Endothelial cell of umbilical vein (primary cell): ENCODE measurements around the gene GPANK1. TPM values are rescaled to one million over a fixed set of nuclear protein-coding genes. Genes with fewer than 3 reads are reported as not detected.

Experiments used
- BruUV-seq: library from RNA; stranded (reverse); fragments of 400-500 nt; replicated peaks from 2 replicates; lab custom pipeline; 2021; lab: Mats Ljungman, UMichigan
- CTCF ChIA-PET: fragments of 300-600, 350-600 bp; sonication (Branson Sonifier 250); formaldehyde crosslinking; loops from one replicate; lab custom pipeline; 2021; ENCODE audit warnings: antibody characterized with exemption, inconsistent platforms; lab: Charles Lee
- POLR2A ChIA-PET: fragments of 300-600, 350-600 bp; sonication (Branson Sonifier 250); formaldehyde crosslinking; loops from one replicate; lab custom pipeline; 2021; ENCODE audit warnings: antibody characterized with exemption, inconsistent platforms; lab: Charles Lee
- DNase-seq: peaks from one replicate; pipeline ENCODE4 v3.0.0-alpha.2; 2011; ENCODE audit warnings: low read depth, low spot score
- FAIRE-seq: peaks from 2 replicates; lab custom pipeline; 2011; peaks lifted over from hg19 to GRCh38; lab: Jason Lieb, UNC
- H2AFZ ChIP-seq: 2 replicates; pipeline ENCODE4 v1.6.0; 2012; ENCODE audit warnings: low read depth, low read length, control low read depth, inconsistent platforms
- H3K27ac ChIP-seq: 2 replicates; pipeline ENCODE4 v1.5.1; 2011; ENCODE audit warnings: low read depth, mild to moderate bottlenecking, control low read depth, low read length, moderate library complexity; ENCODE audit not compliant: insufficient read depth
- H3K27me3 ChIP-seq, 2 experiments: 2 replicates each; pipeline versions ENCODE4 v1.6.0 to v1.6.1; 2011; ENCODE audit warnings: low read length in 2 of 2, mixed read lengths in 1 of 2; ENCODE audit not compliant: control insufficient read depth in 2 of 2, insufficient read depth in 2 of 2
- H3K36me3 ChIP-seq, 2 experiments: 2 replicates in 1 of 2; 3 replicates in 1 of 2; pipeline ENCODE4 v1.5.1; 2011; ENCODE audit warnings: low read length in 2 of 2, mild to moderate bottlenecking in 1 of 2, moderate library complexity in 1 of 2; ENCODE audit not compliant: control insufficient read depth in 2 of 2, insufficient read depth in 2 of 2; ENCODE audit errors: extremely low read depth in 1 of 2
- H3K4me1 ChIP-seq: 3 replicates; pipeline ENCODE4 v1.5.1; 2011; ENCODE audit warnings: mild to moderate bottlenecking, low read length; ENCODE audit not compliant: control insufficient read depth, insufficient read depth; ENCODE audit errors: extremely low read depth
- H3K4me2 ChIP-seq: 2 replicates; pipeline ENCODE4 v1.6.1; 2011; ENCODE audit warnings: low read length, control low read depth, mixed read lengths; ENCODE audit not compliant: insufficient read depth
- H3K4me3 ChIP-seq, 3 experiments: fragments of 200-600 bp in 1 of 3; sonication (generic), shearing (Covaris generic) in 1 of 3; replicated peaks in 1 of 3; 2 replicates each; pipeline ENCODE4 v1.5.1; 2011 to 2016; ENCODE audit warnings: control low read depth in 3 of 3, low read length in 3 of 3, mild to moderate bottlenecking in 2 of 3, inconsistent platforms in 1 of 3, low read depth in 1 of 3, moderate library complexity in 1 of 3; ENCODE audit not compliant: insufficient read depth in 1 of 3
- H3K79me2 ChIP-seq: 2 replicates; pipeline ENCODE4 v1.6.0; 2012; ENCODE audit warnings: low read length, inconsistent platforms; ENCODE audit not compliant: control insufficient read depth, insufficient read depth
- H3K9ac ChIP-seq: replicated peaks from 2 replicates; pipeline ENCODE3; 2011; ENCODE audit warnings: low read length, control low read depth; ENCODE audit not compliant: insufficient read depth; ENCODE audit errors: extremely low read depth
- H3K9me1 ChIP-seq: replicated peaks from 3 replicates; pipeline ENCODE4 v1.6.0; 2011; ENCODE audit warnings: mild to moderate bottlenecking, low read length; ENCODE audit not compliant: control insufficient read depth, insufficient read depth; ENCODE audit errors: extremely low read depth
- H3K9me3 ChIP-seq: replicated peaks from 2 replicates; pipeline ENCODE4 v1.5.1; 2012; ENCODE audit warnings: low read length, inconsistent platforms; ENCODE audit not compliant: control insufficient read depth, insufficient read depth
- H4K20me1 ChIP-seq: replicated peaks from 2 replicates; pipeline ENCODE3; 2011; ENCODE audit warnings: mild to moderate bottlenecking, low read length; ENCODE audit not compliant: control insufficient read depth, insufficient read depth; ENCODE audit errors: extremely low read depth
- CTCF ChIP-seq, 2 donors: IDR thresholded peaks; 1 replicate in 1 of 2; 2 replicates in 1 of 2; pipeline ENCODE4 v1.5.1; 2011; ENCODE audit warnings: low read length in 2 of 2, mild to moderate bottlenecking in 2 of 2, moderate library complexity in 2 of 2, control low read depth in 1 of 2, inconsistent platforms in 1 of 2, low read depth in 1 of 2; ENCODE audit not compliant: insufficient read depth in 1 of 2; ENCODE audit errors: extremely low read depth in 1 of 2
- EZH2 ChIP-seq: IDR thresholded peaks from 2 replicates; pipeline ENCODE4 v1.6.1; 2012; ENCODE audit warnings: borderline replicate concordance, low read depth, mild to moderate bottlenecking, moderate library complexity, low read length, inconsistent platforms; ENCODE audit not compliant: severe bottlenecking
- FOS ChIP-seq: IDR thresholded peaks from 2 replicates; pipeline ENCODE4 v1.6.1; 2011; ENCODE audit warnings: mild to moderate bottlenecking, low read length, moderate library complexity, borderline replicate concordance; ENCODE audit not compliant: insufficient read depth
- GATA2 ChIP-seq: IDR thresholded peaks from 2 replicates; pipeline ENCODE4 v1.7.0; 2011; ENCODE audit warnings: low read depth, mild to moderate bottlenecking, moderate library complexity, mixed read lengths, low read length; ENCODE audit not compliant: insufficient read length, insufficient read depth
- JUN ChIP-seq: IDR thresholded peaks from 2 replicates; pipeline ENCODE4 v1.6.1; 2011; ENCODE audit warnings: borderline replicate concordance, low read depth; ENCODE audit not compliant: insufficient read length, insufficient read depth
- MYC ChIP-seq: IDR thresholded peaks from one replicate; pipeline ENCODE4 v1.6.1; 2011; ENCODE audit warnings: mild to moderate bottlenecking, low read depth, low read length
- POLR2A ChIP-seq: IDR thresholded peaks from 2 replicates; pipeline ENCODE4 v1.6.1; 2012; ENCODE audit warnings: low read depth, mild to moderate bottlenecking, control low read depth, low read length
- POLR2AphosphoS5 ChIP-seq: IDR thresholded peaks from 2 replicates; pipeline ENCODE4 v1.6.1; 2012; ENCODE audit warnings: low read depth, mild to moderate bottlenecking, control low read depth, low read length, moderate library complexity; ENCODE audit not compliant: insufficient read depth
- dilution Hi-C: fragments of 300-500 bp; cut with MboI; formaldehyde crosslinking; loops from one replicate; pipeline ENCODE4 v1.15.0; 2019; ENCODE audit warnings: low sequenced_read_pairs; ENCODE audit not compliant: extremely low pct_ligation_motif_present
- intact Hi-C: fragments of 100-400 bp; cut with micrococcal nuclease; formaldehyde crosslinking; loops from one replicate; pipeline ENCODE4 v1.10.0; 2022
- polyA plus RNA-seq, 4 experiments: library from polyadenylated mRNA; depleted of rRNA in 3 of 4; stranded (reverse) in 3 of 4; unstranded in 1 of 4; fragments of >200 nt; gene quantifications; 2 replicates each; pipeline versions ENCODE4 v1.2.1 to v1.2.3, GENCODE V29; 2011 to 2012; ENCODE audit warnings: missing spikeins in 1 of 4
- total RNA-seq: library from RNA; stranded (reverse); gene quantifications from 2 replicates; pipeline ENCODE4 v1.2.3, GENCODE V29; 2021
- TF ChIP-seq, protein P1 (sequence below): IDR thresholded peaks from 2 replicates; pipeline ENCODE4 v1.6.1; 2011; ENCODE audit not compliant: insufficient read depth, insufficient read length

The GPANK1 gene
- total and polyA plus RNA-seq, 2 donors (not counting 3 experiments of a cell fraction or from before 2014, with no cell fraction given): 12.6 to 17.5 TPM

DNA sequence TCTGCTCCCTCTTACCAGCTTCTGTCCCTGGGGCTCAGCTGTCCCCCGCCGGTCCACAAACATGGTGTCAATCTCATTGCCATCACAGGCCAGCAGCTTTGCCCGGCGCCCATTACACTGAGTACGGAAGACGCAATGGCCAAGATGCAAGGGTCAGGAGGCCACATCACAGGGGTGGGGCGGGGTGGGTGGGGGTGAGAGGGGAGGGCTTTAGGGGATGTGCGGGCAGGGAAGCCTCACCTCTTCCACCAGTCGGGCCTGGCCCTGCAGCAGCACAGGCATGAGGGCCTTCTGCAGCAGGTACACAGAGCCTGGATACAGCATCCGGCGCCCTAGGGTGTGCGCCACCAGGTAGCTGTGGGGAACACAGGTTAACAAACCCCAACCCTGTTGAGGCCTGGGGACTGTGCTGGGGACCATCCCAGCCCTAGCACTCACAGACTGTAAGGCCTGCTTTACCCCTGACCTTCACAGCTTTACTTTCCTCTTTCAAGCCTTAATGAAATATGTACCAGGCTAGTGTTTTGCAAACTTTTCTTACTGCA, 26.8 kb upstream of the GPANK1 start:
- no peak for TF ChIP-seq MYC
- TF ChIP-seq POLR2AphosphoS5: no peak
- no peak for TF ChIP-seq FOS
- TF ChIP-seq, protein P1, sequence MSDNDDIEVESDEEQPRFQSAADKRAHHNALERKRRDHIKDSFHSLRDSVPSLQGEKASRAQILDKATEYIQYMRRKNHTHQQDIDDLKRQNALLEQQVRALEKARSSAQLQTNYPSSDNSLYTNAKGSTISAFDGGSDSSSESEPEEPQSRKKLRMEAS: no peak
- no peak for TF ChIP-seq GATA2
- no peak for TF ChIP-seq EZH2
- no peak for TF ChIP-seq POLR2A
- TF ChIP-seq JUN: no peak
- TF ChIP-seq CTCF (IDR thresholded peaks at IDR 0.05; ENCODE audit: extremely low read depth in 1 of 2, insufficient read depth in 1 of 2, low read depth in 1 of 2, low read length in 2 of 2): no peak
- ChIA-PET POLR2A (interaction anchor here (1.5 kb wide), 1 partner anchor 136 kb away, joined by 4 read pairs; the partner anchor contains the start of gene HSPA1B), CTCF (interaction anchor here (2.1 kb wide), 1 partner anchor 115 kb away, joined by 5 read pairs; the partner anchor contains the start of gene LSM2)

More for the DNA sequence above, 26.8 kb upstream of the GPANK1 start:
- H3K36me3 ChIP-seq: peaks cover 6 to 44% of the 10 kb centered on the region in 2 experiments
- peaks cover 10% of the 10 kb centered on the region for H3K4me1 ChIP-seq
- H3K4me2 ChIP-seq: no peak overlapping the region
- intact Hi-C loops (no loop called here), dilution Hi-C loops (no loop called here)
- no peak overlapping the region for H3K9ac ChIP-seq
- H3K79me2 ChIP-seq: no peaks in the 10 kb centered on the region
- H2AFZ ChIP-seq: no peak overlapping the region
- H4K20me1 ChIP-seq: no peaks in the 10 kb centered on the region
- no peak for FAIRE-seq
- no peak overlapping the region for H3K27ac ChIP-seq
- H3K4me3 ChIP-seq: no peak overlapping the region
- H3K27me3 ChIP-seq: no peaks in the 10 kb centered on the region
- H3K9me1 ChIP-seq: no peaks in the 10 kb centered on the region
- DNase-seq: no peak
- H3K9me3 ChIP-seq: no peaks in the 10 kb centered on the region
- BruUV-seq: no TSS peak
